HL-60 (cell line): ENCODE data around the gene ARSK.

Source experiments
- DNase-seq, 2 experiments: peaks; one replicate each; pipeline ENCODE4 v3.0.0-alpha.2; 2010 to 2020; ENCODE audit warnings: low read depth in 1 of 2, low spot score in 1 of 2
- H3K27ac ChIP-seq: fragments of 250-450 bp; sonication (Bioruptor Pico); replicated peaks from 2 replicates; pipeline ENCODE4 v1.5.1; 2020; ENCODE audit warnings: mild to moderate bottlenecking, moderate library complexity
- H3K27me3 ChIP-seq: fragments of 250-450 bp; sonication (Bioruptor Pico); 2 replicates; pipeline ENCODE4 v1.5.1; 2021; ENCODE audit warnings: mild to moderate bottlenecking, moderate library complexity; ENCODE audit not compliant: insufficient read depth, poor library complexity, severe bottlenecking
- H3K4me3 ChIP-seq: replicated peaks from 2 replicates; pipeline ENCODE4 v1.5.1; 2011; ENCODE audit warnings: mild to moderate bottlenecking, control low read depth, low read length; ENCODE audit not compliant: insufficient read depth
- CTCF ChIP-seq: IDR thresholded peaks from one replicate; pipeline ENCODE4 v1.5.1; 2011; ENCODE audit warnings: low read length, control low read depth, inconsistent platforms; ENCODE audit not compliant: insufficient read depth
- GABPA ChIP-seq: IDR thresholded peaks from 2 replicates; pipeline ENCODE4 v1.6.1; 2012; ENCODE audit warnings: low read depth
- POLR2AphosphoS5 ChIP-seq: IDR thresholded peaks from 2 replicates; pipeline ENCODE4 v1.6.1; 2012; ENCODE audit warnings: low read depth
- SPI1 ChIP-seq: IDR thresholded peaks from 2 replicates; pipeline ENCODE4 v1.6.1; 2012; ENCODE audit warnings: low read depth, mild to moderate bottlenecking, borderline replicate concordance
- TF ChIP-seq, protein P1 (sequence below): IDR thresholded peaks from 2 replicates; pipeline ENCODE4 v1.6.1; 2012; ENCODE audit warnings: low read depth; ENCODE audit not compliant: insufficient replicate concordance

ARSK gene

DNA sequence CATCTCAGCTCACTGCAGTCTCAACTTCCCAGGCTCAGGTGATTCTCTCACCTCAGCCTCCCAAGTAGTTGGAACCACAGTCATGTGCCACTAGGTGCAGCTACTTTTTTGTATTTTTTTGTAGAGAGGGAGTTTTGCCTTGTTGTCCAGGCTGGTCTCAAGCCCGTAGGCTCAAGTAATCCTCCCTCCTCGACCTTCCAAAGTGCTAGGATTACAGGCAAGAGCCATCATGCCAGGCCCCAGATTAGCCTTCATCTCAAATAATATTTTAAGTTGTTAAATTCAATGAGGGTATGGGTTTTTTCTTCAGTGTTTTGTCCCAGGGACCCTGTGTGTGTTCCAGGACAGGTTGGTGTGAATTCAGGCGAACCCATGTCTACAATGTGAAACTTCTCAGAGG, 79.2 kb downstream of the ARSK start:
- H3K27me3 ChIP-seq = no peaks in the 10 kb centered on the region
- H3K27ac ChIP-seq = no peak overlapping the region
- H3K4me3 ChIP-seq = no peak overlapping the region
- no peak for DNase-seq
- no peak for TF ChIP-seq POLR2AphosphoS5
- TF ChIP-seq GABPA = no peak
- no peak for TF ChIP-seq SPI1
- TF ChIP-seq, protein P1, sequence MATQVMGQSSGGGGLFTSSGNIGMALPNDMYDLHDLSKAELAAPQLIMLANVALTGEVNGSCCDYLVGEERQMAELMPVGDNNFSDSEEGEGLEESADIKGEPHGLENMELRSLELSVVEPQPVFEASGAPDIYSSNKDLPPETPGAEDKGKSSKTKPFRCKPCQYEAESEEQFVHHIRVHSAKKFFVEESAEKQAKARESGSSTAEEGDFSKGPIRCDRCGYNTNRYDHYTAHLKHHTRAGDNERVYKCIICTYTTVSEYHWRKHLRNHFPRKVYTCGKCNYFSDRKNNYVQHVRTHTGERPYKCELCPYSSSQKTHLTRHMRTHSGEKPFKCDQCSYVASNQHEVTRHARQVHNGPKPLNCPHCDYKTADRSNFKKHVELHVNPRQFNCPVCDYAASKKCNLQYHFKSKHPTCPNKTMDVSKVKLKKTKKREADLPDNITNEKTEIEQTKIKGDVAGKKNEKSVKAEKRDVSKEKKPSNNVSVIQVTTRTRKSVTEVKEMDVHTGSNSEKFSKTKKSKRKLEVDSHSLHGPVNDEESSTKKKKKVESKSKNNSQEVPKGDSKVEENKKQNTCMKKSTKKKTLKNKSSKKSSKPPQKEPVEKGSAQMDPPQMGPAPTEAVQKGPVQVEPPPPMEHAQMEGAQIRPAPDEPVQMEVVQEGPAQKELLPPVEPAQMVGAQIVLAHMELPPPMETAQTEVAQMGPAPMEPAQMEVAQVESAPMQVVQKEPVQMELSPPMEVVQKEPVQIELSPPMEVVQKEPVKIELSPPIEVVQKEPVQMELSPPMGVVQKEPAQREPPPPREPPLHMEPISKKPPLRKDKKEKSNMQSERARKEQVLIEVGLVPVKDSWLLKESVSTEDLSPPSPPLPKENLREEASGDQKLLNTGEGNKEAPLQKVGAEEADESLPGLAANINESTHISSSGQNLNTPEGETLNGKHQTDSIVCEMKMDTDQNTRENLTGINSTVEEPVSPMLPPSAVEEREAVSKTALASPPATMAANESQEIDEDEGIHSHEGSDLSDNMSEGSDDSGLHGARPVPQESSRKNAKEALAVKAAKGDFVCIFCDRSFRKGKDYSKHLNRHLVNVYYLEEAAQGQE = no peak
- TF ChIP-seq CTCF = no peak

GRCh38 chr5:95638632-95639031, 83.7 kb downstream of the ARSK start:
- no peak overlapping the region for H3K4me3 ChIP-seq
- no peak overlapping the region for H3K27ac ChIP-seq
- TF ChIP-seq GABPA (no peak), CTCF (no peak), SPI1 (no peak), POLR2AphosphoS5 (no peak)
- TF ChIP-seq, protein P1 = no peak
- no peaks in the 10 kb centered on the region for H3K27me3 ChIP-seq
- no peak for DNase-seq

GRCh38 chr5:95641741-95642220, 86.9 kb downstream of the ARSK start:
- TF ChIP-seq CTCF = no peak
- no peak for TF ChIP-seq GABPA
- no peak for TF ChIP-seq POLR2AphosphoS5
- no peak for TF ChIP-seq SPI1
- TF ChIP-seq, protein P1 = no peak
- no peak for DNase-seq
- Histone ChIP-seq H3K4me3 (no peak overlapping the region), H3K27ac (no peak overlapping the region), H3K27me3 (no peaks in the 10 kb centered on the region)
